Gastroesophageal sphincter (tissue), 4 donors: Measurements from ENCODE around the gene ERBB2. TPM values are rescaled to one million over a fixed set of nuclear protein-coding genes. Genes with fewer than 3 reads are reported as not detected.
"Not testable (repeated sequence)": the region's sequence is repeated elsewhere in the genome, so short reads cannot be mapped to it uniquely, and the experiment has no call there.

Experiments
- ATAC-seq: fragments of 150-250 bp; one replicate; pipeline ENCODE4 v1.9.1; 2016; ENCODE audit warnings: mild to moderate bottlenecking, moderate library complexity
- H3K27ac ChIP-seq, 4 donors: fragments of 200-600 bp; sonication (generic) in 3 of 4; 1 replicate in 3 of 4; 2 replicates in 1 of 4; pipeline ENCODE4 v1.5.1; 2016 to 2019
- H3K27me3 ChIP-seq: fragments of 200-600 bp; sonication (generic); one replicate; pipeline ENCODE4 v1.5.1; 2019
- H3K36me3 ChIP-seq, 2 donors: fragments of 200-600 bp; sonication (generic); one replicate each; pipeline ENCODE4 v1.5.1; 2019; ENCODE audit warnings: control low read depth in 1 of 2
- H3K4me1 ChIP-seq, 3 donors: fragments of 200-600 bp; sonication (generic); 1 replicate in 2 of 3; 2 replicates in 1 of 3; pipeline ENCODE4 v1.5.1; 2016 to 2019; ENCODE audit warnings: control low read depth in 2 of 3
- H3K4me3 ChIP-seq, 2 donors: fragments of 200-600 bp; sonication (generic); one replicate each; pipeline ENCODE4 v1.5.1; 2019; ENCODE audit warnings: mild to moderate bottlenecking in 1 of 2, moderate library complexity in 1 of 2
- H3K9me3 ChIP-seq, 3 donors: fragments of 200-600 bp; sonication (generic); one replicate each; pipeline ENCODE4 v1.5.1; 2017 to 2019; ENCODE audit warnings: control low read depth in 2 of 3
- CTCF ChIP-seq, 4 experiments: fragments of 200-600 bp in 2 of 4; fragments of 450-650 bp in 2 of 4; sonication (generic) in 1 of 4; IDR thresholded peaks; one replicate each; pipeline ENCODE4 v1.5.1; 2017 to 2019; ENCODE audit warnings: antibody characterized with exemption in 4 of 4, mild to moderate bottlenecking in 2 of 4, moderate library complexity in 2 of 4
- EP300 ChIP-seq: sonication (generic); formaldehyde crosslinking; IDR thresholded peaks from one replicate; pipeline ENCODE4 v1.6.1; 2017; ENCODE audit warnings: antibody characterized with exemption, mild to moderate bottlenecking
- POLR2A ChIP-seq, 2 donors: fragments of 450-650 bp; IDR thresholded peaks; one replicate each; pipeline ENCODE4 v1.6.1; 2017; ENCODE audit warnings: antibody characterized with exemption in 2 of 2, mild to moderate bottlenecking in 2 of 2, moderate library complexity in 1 of 2
- POLR2AphosphoS5 ChIP-seq: sonication (generic); formaldehyde crosslinking; IDR thresholded peaks from one replicate; pipeline ENCODE4 v1.6.1; 2017; ENCODE audit warnings: antibody characterized with exemption
- WGBS, 2 donors: methylation state at CpG; one replicate each; pipeline ENCODE4 v1.1.5; 2018; ENCODE audit warnings: low coverage in 1 of 2; 5-methylcytosine and 5-hydroxymethylcytosine counted together
- total RNA-seq, 4 donors: library from RNA; depleted of rRNA; stranded (reverse); fragments of >200 nt; gene quantifications; one replicate each; pipeline ENCODE4 v1.1.0, GENCODE V29; 2016

ERBB2 gene
- total RNA-seq, 4 donors from 2014 or later, result 43.3 to 60.8 (median 48.2) TPM

DNA sequence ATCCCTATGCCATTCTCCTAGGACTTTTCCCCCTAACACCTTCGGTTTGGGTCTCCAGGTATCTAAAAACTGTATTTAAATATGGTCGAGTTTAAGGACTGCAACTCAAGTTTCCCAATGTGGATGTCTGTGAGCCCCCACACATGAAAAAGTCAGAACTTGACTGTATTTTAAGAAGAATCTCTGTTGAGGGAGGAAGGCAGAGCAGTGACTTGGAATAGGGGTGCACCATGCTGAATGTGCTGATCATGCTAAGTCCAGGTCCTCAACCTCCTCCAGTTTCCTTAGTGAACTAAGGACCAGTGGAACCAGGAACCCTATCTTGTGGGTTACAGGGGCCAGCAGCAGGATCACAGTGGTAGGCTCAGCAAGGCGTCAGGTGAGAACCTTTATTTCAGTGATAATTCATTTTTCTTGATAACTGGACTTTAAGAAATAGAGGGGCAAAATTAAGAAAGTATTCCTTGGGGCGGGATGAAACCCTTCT lies 57.4 kb downstream of the ERBB2 start:
- H3K27ac ChIP-seq, result no peak overlapping the region
- no peak overlapping the region for H3K4me3 ChIP-seq
- H3K36me3 ChIP-seq, result no peaks in the 10 kb centered on the region
- ATAC-seq, result no peak
- peaks cover 25% of the 10 kb centered on the region for H3K27me3 ChIP-seq
- H3K4me1 ChIP-seq, result peaks cover 0 to 20% (median 14%) of the 10 kb centered on the region in 3 donors
- no peak for TF ChIP-seq EP300
- no peak for TF ChIP-seq POLR2A (IDR thresholded peaks at IDR 0.05)
- no peak for TF ChIP-seq CTCF (IDR thresholded peaks at IDR 0.05)
- no peak for TF ChIP-seq POLR2AphosphoS5
- 70 to 85% methylated on average over 3 to 4 of the region's 4 CpGs for WGBS, 2 donors
- no peaks in the 10 kb centered on the region for H3K9me3 ChIP-seq

GRCh38 chr17:39757931-39758873 lies 58.3 kb downstream of the ERBB2 start:
- Histone ChIP-seq H3K4me3 (no peak overlapping the region), H3K27ac (no peak overlapping the region), H3K4me1 (peaks cover 0 to 18% (median 12%) of the 10 kb centered on the region in 3 donors), H3K36me3 (no peaks in the 10 kb centered on the region), H3K9me3 (no peaks in the 10 kb centered on the region), H3K27me3 (peaks cover 35% of the 10 kb centered on the region)
- no peak for ATAC-seq
- TF ChIP-seq POLR2A (IDR thresholded peaks at IDR 0.05) (no peak), POLR2AphosphoS5 (no peak), CTCF (IDR thresholded peaks at IDR 0.05) (no peak), EP300 (no peak)
- WGBS, 2 donors, result 57 to 68% methylated on average over 8 to 12 of the region's 12 CpGs

- H3K4me1 ChIP-seq, result peaks cover 0 to 9% (median 7%) of the 10 kb centered on the region in 3 donors
- TF ChIP-seq EP300 (no peak), CTCF (IDR thresholded peaks at IDR 0.05) (no peak), POLR2A (IDR thresholded peaks at IDR 0.05) (no peak), POLR2AphosphoS5 (no peak)
- 86 to 100% methylated on average over 1 to 2 of the region's 5 CpGs for WGBS, 2 donors
- no peaks in the 10 kb centered on the region for H3K36me3 ChIP-seq
- H3K9me3 ChIP-seq, result no peaks in the 10 kb centered on the region
- no peak overlapping the region for H3K27ac ChIP-seq
- no peak for ATAC-seq
- H3K27me3 ChIP-seq, result peaks cover 45% of the 10 kb centered on the region
- H3K4me3 ChIP-seq, result no peak overlapping the region
Measured at GRCh38 chr17:39759204-39759603, 59.3 kb downstream of the ERBB2 start.

GRCh38 chr17:39761861-39762496 lies 62.1 kb downstream of the ERBB2 start:
- WGBS, 2 donors, result 93 to 94% methylated on average over 2 to 3 of the region's 10 CpGs
- TF ChIP-seq EP300, result no peak
- no peaks in the 10 kb centered on the region for H3K4me1 ChIP-seq

DNA sequence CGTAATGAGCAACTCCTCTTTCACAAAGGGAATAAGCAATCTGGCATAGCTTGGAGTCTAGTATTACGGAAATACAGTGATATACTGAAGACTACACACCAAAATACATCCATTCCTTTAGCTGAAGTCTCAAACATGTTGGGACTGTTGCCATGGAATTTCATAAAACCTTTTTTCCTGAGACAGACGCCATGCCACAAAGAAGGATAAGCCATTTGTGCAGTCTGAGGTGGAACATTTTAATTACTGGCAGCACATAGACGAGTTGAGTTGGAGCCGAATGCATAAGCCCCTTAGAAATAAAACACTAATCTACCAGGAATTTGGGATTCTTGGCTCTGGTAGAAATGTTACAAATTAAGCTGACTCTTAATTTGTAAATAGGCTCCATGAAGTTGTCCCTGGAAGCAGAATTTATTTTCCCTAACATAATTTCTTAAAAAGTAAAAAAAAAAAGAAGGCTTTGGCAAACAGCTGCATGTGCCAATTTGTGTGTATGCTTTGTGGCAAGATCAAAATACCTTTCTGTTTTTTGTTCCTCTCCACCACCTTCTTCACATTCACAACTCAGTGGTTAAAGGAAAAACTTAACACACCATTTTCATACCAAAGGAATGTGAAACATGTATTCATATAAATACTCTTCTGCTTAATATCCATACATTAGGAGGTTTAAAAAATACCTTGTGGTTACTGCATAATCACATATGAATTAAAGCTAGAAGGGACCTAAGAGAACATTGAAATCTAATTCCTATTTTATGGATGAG lies 63.4 kb downstream of the ERBB2 start:
- no peak for ATAC-seq
- H3K4me3 ChIP-seq, result no peak overlapping the region
- H3K27ac ChIP-seq, result no peak overlapping the region
- H3K9me3 ChIP-seq, result no peaks in the 10 kb centered on the region
- H3K36me3 ChIP-seq, result no peaks in the 10 kb centered on the region
- no peak for TF ChIP-seq CTCF (IDR thresholded peaks at IDR 0.05)
- TF ChIP-seq EP300, result no peak
- TF ChIP-seq POLR2AphosphoS5, result no peak
- no peak for TF ChIP-seq POLR2A (IDR thresholded peaks at IDR 0.05)
- H3K4me1 ChIP-seq, result no peaks in the 10 kb centered on the region
- WGBS, 2 donors, result 49% methylated on average over 3 to 5 of the region's 5 CpGs
- H3K27me3 ChIP-seq, result peaks cover 62% of the 10 kb centered on the region

More at GRCh38 chr17:39761861-39762496, 62.1 kb downstream of the ERBB2 start:
- no peak for ATAC-seq
- Histone ChIP-seq H3K4me3 (no peak overlapping the region), H3K27me3 (peaks cover 62% of the 10 kb centered on the region), H3K36me3 (no peaks in the 10 kb centered on the region), H3K9me3 (no peaks in the 10 kb centered on the region), H3K27ac (no peak overlapping the region)

- WGBS, 2 donors, result 66 to 80% methylated on average over 2 to 3 of the region's 3 CpGs
- ATAC-seq, H3K27ac ChIP-seq, H3K4me3 ChIP-seq, H3K4me1 ChIP-seq, H3K9me3 ChIP-seq, H3K36me3 ChIP-seq: not testable (repeated sequence)
- H3K27me3 ChIP-seq, result peaks cover 62% of the 10 kb centered on the region
Measured at GRCh38 chr17:39764171-39764570, 64.3 kb downstream of the ERBB2 start.
